DMS 273 (cell line): ENCODE results near the gene PCDH10.
"Not testable (repeated sequence)": the region's sequence is repeated elsewhere in the genome, so short reads cannot be mapped to it uniquely, and the experiment has no call there.

Experiments
- DNase-seq: peaks from one replicate; lab custom pipeline; 2025; ENCODE audit not compliant: unreplicated experiment; lab: John Stamatoyannopoulos, UW

Gene PCDH10

DNA sequence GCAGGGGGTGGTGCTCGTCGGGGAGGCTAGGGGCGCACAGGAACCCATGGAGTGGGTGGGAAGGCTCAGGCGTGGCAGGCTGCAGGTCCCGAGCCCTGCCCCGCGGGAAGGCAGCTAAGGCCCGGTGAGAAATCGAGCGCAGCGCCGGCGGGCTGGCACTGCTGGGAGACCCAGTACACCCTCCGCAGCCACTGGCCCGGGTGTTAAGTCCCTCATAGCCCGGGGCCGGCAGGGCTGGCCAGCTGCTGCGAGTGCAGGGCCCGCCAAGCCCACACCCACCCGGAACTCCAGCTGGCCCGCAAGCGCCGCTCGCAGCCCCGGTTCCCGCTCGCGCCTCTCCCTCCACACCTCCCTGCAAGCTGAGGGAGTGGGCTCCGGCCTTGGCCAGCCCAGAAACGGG lies 91.4 kb downstream of the PCDH10 start:
- not testable (repeated sequence) for DNase-seq
